CD14-positive monocyte (primary cell): ENCODE results near the gene ALDH1A3. TPM values are rescaled to one million over a fixed set of nuclear protein-coding genes. Genes with fewer than 3 reads are reported as not detected.

Experiments used
- DNase-seq, 3 donors: peaks; one replicate each; pipeline ENCODE4 v3.0.0-alpha.2; 2011 to 2022
- H2AFZ ChIP-seq: 2 replicates; pipeline ENCODE4 v1.6.0; 2012; ENCODE audit warnings: mild to moderate bottlenecking, low read depth, low read length, inconsistent platforms; ENCODE audit not compliant: insufficient read depth, poor library complexity, severe bottlenecking
- H3K27ac ChIP-seq, 2 donors: 1 replicate in 1 of 2; 2 replicates in 1 of 2; pipeline ENCODE4 v1.5.1; 2012 to 2013; ENCODE audit warnings: low read length in 2 of 2, control low read depth in 1 of 2, inconsistent platforms in 1 of 2, low read depth in 1 of 2, mild to moderate bottlenecking in 1 of 2
- H3K27me3 ChIP-seq, 2 donors: one replicate each; pipeline versions ENCODE4 v1.6.0 to v1.6.1; 2011 to 2013; ENCODE audit warnings: low read length in 2 of 2; ENCODE audit not compliant: control insufficient read depth in 2 of 2, insufficient read depth in 2 of 2
- H3K36me3 ChIP-seq, 2 donors: replicated peaks in 1 of 2; 1 replicate in 1 of 2; 2 replicates in 1 of 2; pipeline versions ENCODE4 v1.5.1 to v1.6.1; 2012 to 2013; ENCODE audit warnings: low read length in 2 of 2, control low read depth in 1 of 2, inconsistent platforms in 1 of 2, mild to moderate bottlenecking in 1 of 2; ENCODE audit not compliant: insufficient read depth in 2 of 2, control insufficient read depth in 1 of 2
- H3K4me1 ChIP-seq, 2 donors: 1 replicate in 1 of 2; 2 replicates in 1 of 2; pipeline versions ENCODE4 v1.5.1 to v1.6.1; 2012 to 2013; ENCODE audit warnings: low read length in 2 of 2, control low read depth in 1 of 2, inconsistent platforms in 1 of 2, mild to moderate bottlenecking in 1 of 2, moderate library complexity in 1 of 2; ENCODE audit not compliant: insufficient read depth in 2 of 2, control insufficient read depth in 1 of 2
- H3K4me2 ChIP-seq: replicated peaks from 2 replicates; pipeline ENCODE3; 2012; ENCODE audit warnings: low read length, moderate library complexity, mild to moderate bottlenecking; ENCODE audit not compliant: poor library complexity, severe bottlenecking; ENCODE audit errors: extremely low read depth
- H3K4me3 ChIP-seq, 3 experiments: fragments of 200-600 bp in 1 of 3; sonication (generic) in 1 of 3; replicated peaks in 1 of 3; 1 replicate in 2 of 3; 2 replicates in 1 of 3; pipeline ENCODE4 v1.5.1; 2011 to 2013; ENCODE audit warnings: low read length in 3 of 3, mild to moderate bottlenecking in 3 of 3, control low read depth in 2 of 3, low read depth in 2 of 3, inconsistent platforms in 1 of 3, moderate library complexity in 1 of 3
- H3K79me2 ChIP-seq: 2 replicates; pipeline ENCODE4 v1.6.0; 2012; ENCODE audit warnings: mild to moderate bottlenecking, control low read depth, inconsistent platforms, low read length, moderate library complexity; ENCODE audit not compliant: insufficient read depth
- H3K9ac ChIP-seq: 2 replicates; pipeline ENCODE4 v1.6.0; 2017; ENCODE audit warnings: low read length, mild to moderate bottlenecking; ENCODE audit not compliant: insufficient read depth, poor library complexity, severe bottlenecking
- H3K9me3 ChIP-seq, 2 donors: replicated peaks in 1 of 2; 1 replicate in 1 of 2; 2 replicates in 1 of 2; pipeline versions ENCODE4 v1.5.1 to v1.6.1; 2012 to 2013; ENCODE audit warnings: low read length in 2 of 2, control low read depth in 1 of 2; ENCODE audit not compliant: control insufficient read depth in 1 of 2, insufficient read depth in 1 of 2
- H4K20me1 ChIP-seq: 2 replicates; pipeline ENCODE4 v1.6.0; 2012; ENCODE audit warnings: mild to moderate bottlenecking, low read length, control low read depth, moderate library complexity; ENCODE audit not compliant: insufficient read depth
- H3K27ac Mint-ChIP-seq, 7 donors: one replicate each; pipeline ENCODE4 v1.8.0; 2020; ENCODE audit warnings: mild to moderate bottlenecking in 7 of 7, mixed read lengths in 7 of 7, moderate library complexity in 6 of 7, inconsistent platforms in 2 of 7
- H3K27me3 Mint-ChIP-seq, 3 donors: one replicate each; pipeline ENCODE4 v1.8.0; 2021 to 2022; ENCODE audit warnings: low read depth in 3 of 3, mild to moderate bottlenecking in 3 of 3, mixed read lengths in 3 of 3, moderate library complexity in 3 of 3, inconsistent platforms in 1 of 3
- H3K36me3 Mint-ChIP-seq, 2 donors: one replicate each; pipeline ENCODE4 v1.8.0; 2020; ENCODE audit warnings: mixed read lengths in 2 of 2, inconsistent platforms in 1 of 2, mild to moderate bottlenecking in 1 of 2
- H3K4me1 Mint-ChIP-seq: one replicate; pipeline ENCODE4 v1.8.0; 2020; ENCODE audit warnings: mild to moderate bottlenecking, mixed read lengths
- H3K4me3 Mint-ChIP-seq, 2 donors: one replicate each; pipeline ENCODE4 v1.8.0; 2020; ENCODE audit warnings: mild to moderate bottlenecking in 2 of 2, mixed read lengths in 2 of 2, moderate library complexity in 1 of 2
- H3K9me3 Mint-ChIP-seq, 7 donors: one replicate each; pipeline ENCODE4 v1.8.0; 2020 to 2022; ENCODE audit warnings: mixed read lengths in 7 of 7, mild to moderate bottlenecking in 6 of 7, moderate library complexity in 6 of 7, inconsistent platforms in 2 of 7
- WGBS: methylation state at CpG from one replicate; pipeline ENCODE4 v1.1.5; 2013; ENCODE audit warnings: missing lambda C conversion rate; ENCODE audit not compliant: insufficient coverage; 5-methylcytosine and 5-hydroxymethylcytosine counted together
- intact Hi-C, 2 donors: fragments of 100-400 bp; cut with micrococcal nuclease; formaldehyde crosslinking; loops; one replicate each; pipeline versions ENCODE4 v1.15.0 to v1.15.1; 2023
- polyA plus RNA-seq, 3 donors: library from polyadenylated mRNA; depleted of rRNA in 1 of 3; unstranded in 2 of 3; stranded (reverse) in 1 of 3; fragments of 300-500 nt in 2 of 3; fragments of >200 nt in 1 of 3; fragmentation: Illumina TruSeq in 2 of 3; gene quantifications; 1 replicate in 2 of 3; 2 replicates in 1 of 3; pipeline ENCODE4 v1.2.3, GENCODE V29; 2012 to 2021
- TF ChIP-seq, protein P1 (sequence below): fragments of 200-600 bp; IDR thresholded peaks from one replicate; pipeline ENCODE4 v1.8.0; 2022; ENCODE audit warnings: antibody characterized with exemption, mild to moderate bottlenecking

ALDH1A3 gene
- polyA plus RNA-seq, 3 donors: not detected

GRCh38 chr15:100905850-100906249, 26.2 kb downstream of the ALDH1A3 start:
- Histone ChIP-seq H3K27me3 (no peaks in the 10 kb centered on the region), H4K20me1 (no peaks in the 10 kb centered on the region), H3K79me2 (no peaks in the 10 kb centered on the region), H3K9ac (no peak overlapping the region), H3K27ac (no peak overlapping the region), H3K36me3 (no peaks in the 10 kb centered on the region), H2AFZ (no peak overlapping the region), H3K9me3 (no peaks in the 10 kb centered on the region), H3K4me3 (no peak overlapping the region), H3K4me2 (no peak overlapping the region), H3K4me1 (peaks cover 14 to 24% of the 10 kb centered on the region in 2 donors)
- WGBS: 94% methylated on average over 5 of the region's 8 CpGs
- Mint-ChIP-seq H3K36me3 (no peaks in the 10 kb centered on the region), H3K9me3 (no peaks in the 10 kb centered on the region), H3K4me3 (no peak overlapping the region), H3K27me3 (peaks cover 3 to 6% (median 3%) of the 10 kb centered on the region in 3 donors), H3K4me1 (peaks cover 29% of the 10 kb centered on the region), H3K27ac (peak overlapping the region in 1 of 7 donors; percentile 54)
- TF ChIP-seq, protein P1, sequence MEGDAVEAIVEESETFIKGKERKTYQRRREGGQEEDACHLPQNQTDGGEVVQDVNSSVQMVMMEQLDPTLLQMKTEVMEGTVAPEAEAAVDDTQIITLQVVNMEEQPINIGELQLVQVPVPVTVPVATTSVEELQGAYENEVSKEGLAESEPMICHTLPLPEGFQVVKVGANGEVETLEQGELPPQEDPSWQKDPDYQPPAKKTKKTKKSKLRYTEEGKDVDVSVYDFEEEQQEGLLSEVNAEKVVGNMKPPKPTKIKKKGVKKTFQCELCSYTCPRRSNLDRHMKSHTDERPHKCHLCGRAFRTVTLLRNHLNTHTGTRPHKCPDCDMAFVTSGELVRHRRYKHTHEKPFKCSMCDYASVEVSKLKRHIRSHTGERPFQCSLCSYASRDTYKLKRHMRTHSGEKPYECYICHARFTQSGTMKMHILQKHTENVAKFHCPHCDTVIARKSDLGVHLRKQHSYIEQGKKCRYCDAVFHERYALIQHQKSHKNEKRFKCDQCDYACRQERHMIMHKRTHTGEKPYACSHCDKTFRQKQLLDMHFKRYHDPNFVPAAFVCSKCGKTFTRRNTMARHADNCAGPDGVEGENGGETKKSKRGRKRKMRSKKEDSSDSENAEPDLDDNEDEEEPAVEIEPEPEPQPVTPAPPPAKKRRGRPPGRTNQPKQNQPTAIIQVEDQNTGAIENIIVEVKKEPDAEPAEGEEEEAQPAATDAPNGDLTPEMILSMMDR: no peak
- no peak for DNase-seq
- intact Hi-C loops: no loop called here

- Mint-ChIP-seq H3K27ac (no peak overlapping the region), H3K9me3 (peaks cover 0 to 8% (median 3%) of the 10 kb centered on the region in 7 donors), H3K27me3 (peaks cover 3 to 6% (median 5%) of the 10 kb centered on the region in 3 donors), H3K36me3 (no peaks in the 10 kb centered on the region), H3K4me3 (no peak overlapping the region), H3K4me1 (peaks cover 8% of the 10 kb centered on the region)
- Histone ChIP-seq H3K9ac (no peak overlapping the region), H3K4me2 (no peak overlapping the region), H3K36me3 (no peaks in the 10 kb centered on the region), H3K79me2 (no peaks in the 10 kb centered on the region), H3K9me3 (peaks cover 0 to 4% of the 10 kb centered on the region in 2 donors), H4K20me1 (no peaks in the 10 kb centered on the region), H3K4me3 (no peak overlapping the region), H3K27me3 (no peaks in the 10 kb centered on the region), H2AFZ (no peak overlapping the region), H3K4me1 (peaks cover 0 to 9% of the 10 kb centered on the region in 2 donors), H3K27ac (no peak overlapping the region)
- 89% methylated on average over 3 of the region's 6 CpGs for WGBS
- no peak for DNase-seq
- intact Hi-C loops: no loop called here
- TF ChIP-seq, protein P1: no peak
These were observed 28.8 kb downstream of the ALDH1A3 start for GRCh38 chr15:100908466-100908865.
